HG03175 (cell line): ENCODE data around the gene PPA2.
"Not testable (repeated sequence)": the region's sequence is repeated elsewhere in the genome, so short reads cannot be mapped to it uniquely, and the experiment has no call there.

ENCODE experiments used
- ATAC-seq: cut with Tn5 transposase; IDR thresholded peaks from one replicate; pipeline ENCODE4 v1.9.1; 2021; ENCODE audit warnings: mild to moderate bottlenecking, moderate library complexity; ENCODE audit not compliant: unreplicated experiment

PPA2 gene

DNA sequence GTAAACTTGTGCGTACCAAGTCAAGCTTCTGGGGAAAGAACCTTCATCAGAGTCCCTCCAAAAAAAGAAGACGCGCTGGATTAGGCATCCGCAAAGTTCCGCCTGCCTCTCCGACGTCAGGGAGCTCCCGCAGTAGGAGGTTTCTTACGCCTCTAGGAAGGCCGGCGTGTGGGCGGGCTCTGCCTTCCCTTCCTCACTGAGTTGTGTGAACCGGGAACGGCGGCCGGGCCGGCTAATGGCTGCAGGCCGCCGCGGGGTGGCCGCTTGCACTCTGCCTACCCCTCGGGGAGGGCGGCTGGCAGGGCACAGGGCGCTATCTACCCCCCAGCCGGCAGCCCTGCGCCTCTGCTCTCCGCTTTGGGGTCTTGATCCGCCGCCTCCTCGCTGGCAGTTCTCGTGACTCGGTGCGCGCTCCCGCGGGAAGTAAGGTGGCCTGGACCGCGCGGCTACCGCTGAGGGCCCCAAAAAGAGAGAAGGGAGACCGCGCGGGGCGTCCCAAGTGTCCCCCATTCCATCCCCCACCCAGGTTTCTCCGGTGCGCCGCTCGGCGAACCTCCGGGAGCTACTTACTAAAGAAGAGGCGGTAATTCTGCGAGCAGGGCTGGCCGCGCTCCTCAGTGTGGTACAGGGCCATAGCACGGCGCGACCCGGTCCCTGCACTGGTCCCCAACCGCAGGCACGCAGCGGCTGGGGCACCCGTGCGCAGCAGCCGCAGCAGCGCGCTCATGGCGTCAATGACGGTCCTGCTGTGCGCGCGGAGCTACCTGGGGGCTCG is at the start of gene PPA2:
TSS of gene PPA2 (minus strand) at position 739 of the 775 bp plus-strand sequence. CDS start at position 727, 12 bp downstream.
- ATAC-seq: peak; percentile 89

DNA sequence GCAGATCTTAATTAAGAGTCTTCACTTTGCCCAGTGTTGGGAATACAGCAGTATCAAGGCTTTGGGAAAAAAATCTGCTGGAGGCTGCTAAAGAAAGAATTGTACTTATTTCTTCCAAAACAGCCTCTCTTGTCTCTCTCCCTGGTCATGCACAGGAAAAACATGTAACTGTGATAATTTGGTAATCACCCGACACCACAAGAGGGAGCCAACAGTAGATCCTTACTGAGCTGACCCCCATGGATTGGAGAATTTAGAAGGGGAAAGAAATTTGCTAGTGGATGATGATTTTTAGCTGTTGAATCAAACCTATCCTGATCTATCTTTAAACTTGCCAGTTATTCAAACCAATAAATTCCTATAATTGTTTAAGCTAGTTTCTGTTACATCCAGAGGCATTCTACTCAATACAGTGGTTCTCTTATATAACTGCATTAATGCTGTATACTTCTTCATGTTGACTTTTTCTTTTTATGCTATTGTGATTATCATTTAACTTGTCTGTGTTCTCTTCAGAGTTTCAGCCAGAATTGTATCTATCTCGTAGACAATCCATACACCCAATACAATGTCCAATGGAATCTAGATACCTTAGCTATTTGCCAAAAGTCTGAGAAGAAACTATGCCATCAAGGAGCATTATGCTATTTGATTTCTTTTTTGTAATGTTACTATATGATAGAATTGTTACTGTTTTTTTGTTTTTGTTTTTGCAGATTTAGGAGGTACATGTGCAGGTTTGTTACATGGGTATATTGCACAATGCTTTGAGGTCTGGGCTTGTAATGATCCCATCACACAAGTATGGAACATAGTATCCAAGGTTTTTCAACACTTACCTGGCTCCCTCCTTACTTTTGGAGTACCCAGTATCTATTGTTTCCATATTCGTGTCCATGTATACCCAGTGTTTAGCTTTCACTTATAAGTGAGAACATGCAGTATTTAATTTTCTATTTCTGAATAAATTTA is 47.2 kb upstream of the PPA2 start:
- peak; percentile 68 for ATAC-seq

DNA sequence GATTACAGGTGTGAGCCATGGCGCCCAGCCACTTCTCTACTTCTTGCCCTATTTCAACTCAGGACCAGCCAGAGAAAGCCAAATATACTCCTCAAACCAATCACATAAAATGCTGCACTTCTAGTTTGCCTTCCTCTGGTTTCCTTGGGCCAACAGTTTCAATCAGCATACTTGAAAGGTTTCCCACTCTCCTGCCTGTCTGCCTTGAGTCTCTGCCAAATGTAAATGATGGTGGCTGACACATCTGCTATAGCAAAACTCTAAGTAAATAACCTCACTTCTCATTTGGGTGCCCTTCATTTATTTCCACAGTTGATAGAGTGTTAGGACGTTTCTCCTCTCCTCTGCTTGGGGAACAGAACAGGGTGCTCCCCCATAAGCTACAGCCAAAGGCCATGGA is 36.4 kb upstream of the PPA2 start:
- no peak for ATAC-seq

DNA sequence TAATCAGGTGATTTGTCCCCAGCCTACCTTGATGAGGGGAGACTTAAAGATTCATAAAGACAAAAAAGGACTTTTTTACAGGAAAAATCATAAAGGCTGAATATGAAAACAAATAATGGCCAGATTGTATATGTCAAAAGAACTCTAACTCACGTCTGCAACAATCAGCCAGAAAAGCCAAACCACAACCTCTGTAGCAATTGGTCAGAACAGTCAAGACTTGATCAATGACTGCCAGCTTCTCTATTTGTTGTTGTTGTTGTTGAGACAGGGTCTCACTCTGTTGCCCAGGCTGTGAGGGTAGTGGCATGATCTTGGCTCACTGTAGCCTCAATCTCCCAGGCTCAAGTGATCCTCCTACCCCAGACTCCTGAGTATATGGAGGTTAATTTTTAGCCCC is 35.9 kb upstream of the PPA2 start:
- peak; percentile 47 for ATAC-seq

DNA sequence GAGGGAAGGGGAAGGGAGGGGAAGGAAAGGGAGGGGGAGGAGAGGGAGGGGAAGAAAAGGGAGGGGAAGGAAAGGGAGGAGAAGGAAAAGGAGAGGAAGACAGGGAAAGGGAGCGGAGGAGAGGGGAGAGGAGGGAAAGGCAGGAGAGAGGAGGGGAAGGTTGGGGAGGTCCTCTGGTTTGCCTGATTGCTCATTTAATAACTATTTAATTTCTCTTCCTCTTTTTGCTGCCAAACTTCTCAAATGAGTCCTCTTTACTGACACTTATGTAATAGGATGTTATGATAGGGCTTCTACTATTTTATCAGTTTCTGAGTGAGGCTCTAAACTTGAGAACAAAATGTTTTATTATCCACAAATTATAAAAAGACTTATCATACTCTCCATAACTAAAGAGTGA is 35.4 kb upstream of the PPA2 start:
- ATAC-seq: peak; percentile 99

DNA sequence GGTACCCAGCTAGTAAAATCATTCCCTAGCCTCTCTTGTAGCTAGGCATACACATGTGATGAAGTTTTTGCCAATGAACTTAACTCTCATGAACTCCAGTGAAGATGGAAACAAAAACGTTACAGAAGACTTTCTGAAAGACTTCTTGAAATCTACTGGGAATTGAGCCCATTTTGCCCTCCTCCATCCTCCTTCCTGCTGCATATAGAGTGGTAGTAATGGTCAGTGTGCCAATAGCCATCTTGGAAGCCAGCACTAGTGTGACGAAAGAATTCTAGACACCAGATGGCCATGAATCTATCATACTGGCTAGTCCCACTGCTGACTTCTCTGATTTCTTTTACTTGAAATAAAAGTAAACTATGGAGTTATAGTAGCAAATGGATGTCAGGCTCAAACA is 30.9 kb upstream of the PPA2 start:
- ATAC-seq: no peak

DNA sequence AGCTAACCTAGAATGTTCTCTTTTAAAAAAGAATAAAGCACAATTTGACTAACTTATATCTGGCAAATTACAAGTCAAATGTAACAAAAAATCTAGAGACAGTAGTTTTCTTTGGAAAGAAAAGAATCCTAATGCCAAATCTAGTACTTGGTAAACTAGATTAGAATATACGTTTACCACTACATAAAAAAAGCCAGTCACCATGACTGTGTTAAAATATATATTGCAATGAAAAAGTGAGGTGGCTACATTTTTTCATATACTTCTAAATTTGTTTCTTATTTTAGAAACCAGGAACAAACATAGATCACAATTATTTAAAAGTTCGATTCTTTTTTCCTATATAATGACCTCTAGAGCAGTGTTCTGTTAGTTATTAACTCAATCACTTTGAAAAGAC is 29.6 kb upstream of the PPA2 start:
- ATAC-seq: no peak

DNA sequence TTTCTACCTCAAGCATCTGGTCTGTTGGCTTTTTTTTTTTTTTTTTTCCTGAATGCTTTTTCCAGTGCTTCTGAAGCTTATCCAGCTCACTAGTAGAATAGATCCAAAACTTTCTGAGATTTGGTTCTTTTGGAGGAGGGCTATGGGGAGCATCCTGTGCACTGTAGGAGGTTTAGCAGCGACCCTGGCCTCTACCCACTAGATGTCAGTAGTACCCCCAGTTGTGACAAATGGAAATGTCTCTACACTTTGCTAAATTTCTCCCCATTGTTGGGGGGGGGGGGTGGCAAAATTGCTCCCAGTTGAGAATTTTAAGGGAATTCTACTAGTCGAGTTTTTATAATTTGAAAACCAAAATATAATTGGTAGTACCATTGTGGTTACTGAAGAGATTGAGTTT is 23.0 kb upstream of the PPA2 start:
- ATAC-seq: no peak

DNA sequence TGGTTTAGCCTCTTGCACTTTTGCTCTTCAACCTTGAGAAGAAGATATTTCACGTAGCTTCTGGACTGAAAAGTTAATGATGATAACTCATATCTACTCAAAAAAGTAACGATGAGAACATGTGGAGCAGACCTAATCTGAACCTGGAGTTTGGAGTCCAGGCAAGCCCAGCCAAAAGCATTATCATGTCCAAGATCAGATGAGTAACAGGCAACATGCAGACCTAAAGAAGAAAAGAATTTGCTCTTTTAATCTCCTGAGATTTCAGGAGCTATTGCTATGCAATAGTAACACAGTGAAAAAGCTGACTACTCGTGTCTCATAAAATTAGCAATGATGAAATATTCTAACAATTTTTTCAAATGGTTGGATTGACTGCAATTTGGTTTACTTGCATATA is 21.8 kb upstream of the PPA2 start:
- no peak for ATAC-seq

DNA sequence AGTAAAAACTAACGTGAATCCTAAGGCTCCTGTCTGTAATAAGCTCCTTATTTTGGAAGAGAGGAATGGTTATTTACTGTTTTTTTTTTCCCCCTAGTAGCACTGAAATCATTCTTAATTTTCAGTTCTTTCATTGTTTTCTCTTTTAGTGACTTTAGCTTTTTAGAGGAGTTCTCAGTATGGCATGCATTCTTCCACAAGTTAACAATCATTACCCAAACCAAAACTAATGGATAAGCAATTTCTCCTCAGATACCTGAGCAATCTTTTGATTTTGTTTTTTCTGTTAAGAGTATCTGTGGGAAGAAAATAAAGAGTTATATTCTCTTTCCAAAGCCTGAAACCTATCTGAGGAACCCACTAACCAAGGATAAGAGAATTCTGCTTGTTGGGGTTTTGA is 16.7 kb upstream of the PPA2 start:
- ATAC-seq: peak; percentile 62

DNA sequence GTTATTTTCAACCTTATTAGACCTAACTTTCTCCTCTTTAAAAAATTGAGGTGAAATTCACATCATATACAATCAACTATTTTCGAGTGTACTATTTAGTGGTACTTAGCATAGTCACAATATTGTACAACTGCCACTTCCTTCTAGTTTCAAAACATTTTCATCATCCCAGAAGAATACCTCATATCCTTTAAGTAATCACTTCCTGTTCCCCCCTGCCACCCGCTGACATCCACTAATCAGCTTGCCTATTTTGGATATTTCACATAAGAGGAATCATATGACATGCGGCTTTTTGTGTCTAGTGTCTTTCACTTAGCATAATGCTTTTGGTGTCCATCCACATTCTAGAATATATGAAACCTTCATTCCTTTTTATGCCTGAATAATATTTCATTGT is 10.0 kb upstream of the PPA2 start:
- ATAC-seq: no peak

DNA sequence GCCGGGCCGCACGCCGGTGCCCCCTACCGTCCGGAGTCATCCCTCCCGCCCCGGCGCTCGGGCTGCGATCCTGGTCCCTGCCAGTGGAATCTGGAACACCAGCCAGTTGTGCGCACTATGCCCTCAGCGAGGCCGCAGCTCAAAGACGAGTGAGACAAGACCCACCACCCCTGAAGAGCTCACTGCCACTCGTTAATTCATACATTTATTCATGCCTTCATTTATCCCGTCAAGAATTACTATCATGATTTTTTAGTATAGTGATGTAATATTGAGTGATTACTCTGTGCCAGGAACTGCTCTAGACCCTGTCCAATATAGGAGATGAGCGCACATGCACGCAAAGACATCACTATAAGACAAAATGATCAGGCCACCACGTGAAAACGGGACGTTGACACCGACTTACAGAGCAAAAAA is 247 bp upstream of the PPA2 start:
- ATAC-seq: peak; percentile 7

DNA sequence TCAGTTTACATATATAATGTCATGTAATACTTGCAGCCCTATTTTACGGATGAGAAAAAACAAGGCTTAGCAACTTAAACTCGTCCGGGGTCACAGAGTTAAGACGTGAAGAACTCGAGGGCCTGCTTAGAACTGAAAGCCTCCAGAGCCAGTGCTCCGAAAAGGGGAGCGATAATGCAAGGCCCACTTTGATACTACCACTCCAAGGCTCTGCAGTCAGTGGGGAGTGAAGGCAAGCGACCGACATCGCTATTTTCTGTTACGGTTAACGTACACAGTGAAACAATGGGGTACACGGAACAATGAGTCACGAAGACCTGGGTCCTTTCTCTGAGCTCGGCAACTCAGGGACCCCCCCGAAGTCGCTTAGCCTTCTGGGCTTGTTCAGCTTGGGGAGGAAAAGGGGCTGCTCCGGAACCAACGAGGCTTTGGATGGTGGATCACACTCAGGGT is 965 bp downstream of the PPA2 start:
- peak; percentile 20 for ATAC-seq

DNA sequence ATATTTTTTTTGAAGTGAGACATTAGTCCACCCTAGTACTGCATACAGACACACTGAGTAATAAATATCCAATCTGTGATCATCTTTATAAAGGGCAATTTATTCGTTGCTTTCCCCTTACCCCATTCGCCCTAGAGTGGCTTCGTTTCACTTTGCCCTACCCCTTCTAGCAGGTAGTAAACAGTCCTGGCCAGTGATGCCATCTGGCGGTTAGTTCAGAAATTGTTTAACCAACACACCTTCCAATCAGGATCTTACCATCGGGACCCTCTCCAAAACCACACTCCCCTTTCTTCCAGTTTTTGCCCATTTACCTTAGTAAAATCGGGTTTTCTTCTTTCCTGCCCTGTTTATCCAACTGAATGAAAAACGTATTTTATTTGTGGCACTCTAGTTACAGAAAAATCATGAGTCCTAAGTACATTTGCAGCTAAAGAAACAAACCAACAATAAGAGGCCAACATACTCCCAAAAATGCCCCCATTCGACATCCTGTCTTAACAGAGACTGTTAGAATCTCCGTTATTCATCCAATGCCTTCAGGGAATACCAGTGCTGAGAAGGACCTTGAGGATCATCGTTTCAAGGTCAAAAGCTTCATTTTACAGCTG is 2.2 kb downstream of the PPA2 start:
- ATAC-seq: peak; percentile 38

DNA sequence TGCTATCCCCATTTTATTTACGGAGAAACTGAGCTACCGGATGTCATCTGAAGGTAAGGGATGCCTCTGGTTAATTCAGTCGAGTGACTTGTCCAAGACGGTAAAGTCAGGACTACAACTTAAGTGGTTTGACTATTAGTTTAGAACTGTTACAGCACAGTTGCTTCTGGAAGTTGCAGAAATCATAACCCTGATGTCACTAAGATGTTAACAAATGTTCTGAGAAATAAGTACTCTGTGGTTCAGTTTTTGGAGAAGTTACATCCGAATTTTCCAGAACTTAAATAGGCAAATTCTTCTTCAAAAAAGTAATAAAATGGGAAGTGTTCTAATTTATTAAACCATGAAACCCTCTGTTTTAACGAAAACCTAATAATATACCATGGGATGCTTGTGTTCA is 3.1 kb downstream of the PPA2 start:
- ATAC-seq: no peak

DNA sequence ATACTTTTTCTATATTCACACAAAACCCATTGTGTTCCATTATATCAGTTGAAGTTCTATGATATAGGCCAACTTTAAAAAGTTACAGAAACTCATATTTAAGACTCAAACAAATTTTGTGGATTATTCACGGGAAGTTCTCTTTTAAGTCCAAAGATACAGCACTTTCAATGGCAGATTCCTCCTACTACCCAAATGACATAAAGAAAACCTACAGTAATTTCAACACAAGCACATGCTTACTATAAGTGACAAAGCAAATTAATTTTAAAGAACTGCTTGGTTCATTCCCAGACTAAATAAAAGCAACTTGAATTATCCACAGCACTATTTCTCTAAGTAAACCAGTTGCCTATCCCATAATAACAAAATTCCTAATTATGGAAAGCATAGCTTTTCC is 4.1 kb downstream of the PPA2 start:
- ATAC-seq: no peak

DNA sequence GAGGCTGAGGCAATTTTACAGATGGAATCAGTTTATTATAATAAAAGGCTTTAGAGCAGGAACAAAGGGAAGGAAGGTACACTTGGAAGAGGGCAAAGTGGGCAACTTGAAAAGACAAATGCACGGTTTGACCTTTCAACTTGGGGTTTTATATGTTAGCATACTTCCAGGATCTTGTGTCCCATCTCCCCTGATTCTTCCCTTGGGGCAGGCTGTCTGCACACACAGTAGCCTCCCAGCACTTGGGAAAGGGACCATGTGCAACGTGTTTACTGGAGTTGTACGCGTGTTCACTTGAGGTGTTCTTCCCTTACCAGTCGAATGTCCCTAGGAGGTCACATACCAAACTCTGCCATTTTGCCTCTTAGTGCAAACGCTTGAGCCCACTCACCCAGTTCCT is 7.3 kb downstream of the PPA2 start:
- ATAC-seq: no peak

DNA sequence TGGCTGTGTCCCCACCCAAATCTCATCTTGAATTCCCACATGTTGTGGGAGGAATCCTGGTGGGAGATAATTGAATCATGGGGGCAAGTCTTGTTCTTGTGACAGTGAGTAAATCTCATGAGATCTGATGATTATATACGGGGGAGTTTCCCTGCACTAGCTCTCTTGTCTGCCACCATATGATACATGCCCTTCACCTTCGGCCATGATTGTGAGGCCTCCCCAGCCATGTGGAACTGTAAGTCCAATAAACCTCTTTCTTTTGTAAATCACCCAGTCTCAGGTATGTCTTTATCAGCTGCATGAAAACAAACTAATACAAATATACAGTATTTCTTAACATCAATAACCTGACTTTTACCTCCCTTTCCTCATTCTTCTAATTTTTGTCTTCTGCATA is 9.3 kb downstream of the PPA2 start:
- not testable (repeated sequence) for ATAC-seq

DNA sequence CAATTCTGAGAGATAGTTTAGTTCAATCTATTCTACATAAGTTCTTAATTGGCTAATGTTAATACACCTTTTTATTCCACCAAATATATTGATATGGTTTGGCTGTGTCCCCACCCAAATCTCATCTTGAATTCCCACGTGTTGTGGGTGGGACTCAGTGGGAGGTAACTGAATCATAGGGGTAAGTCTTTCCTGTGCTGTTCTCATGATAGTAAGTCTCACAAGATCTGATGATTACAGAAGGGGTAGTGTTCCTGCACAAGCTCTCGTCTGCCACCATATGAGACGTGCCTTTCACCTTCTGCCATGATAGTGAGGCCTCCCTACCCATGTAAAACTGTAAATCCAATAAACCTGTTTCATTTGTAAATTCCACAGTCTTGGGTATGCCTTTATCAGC is 11.3 kb downstream of the PPA2 start:
- no peak for ATAC-seq

DNA sequence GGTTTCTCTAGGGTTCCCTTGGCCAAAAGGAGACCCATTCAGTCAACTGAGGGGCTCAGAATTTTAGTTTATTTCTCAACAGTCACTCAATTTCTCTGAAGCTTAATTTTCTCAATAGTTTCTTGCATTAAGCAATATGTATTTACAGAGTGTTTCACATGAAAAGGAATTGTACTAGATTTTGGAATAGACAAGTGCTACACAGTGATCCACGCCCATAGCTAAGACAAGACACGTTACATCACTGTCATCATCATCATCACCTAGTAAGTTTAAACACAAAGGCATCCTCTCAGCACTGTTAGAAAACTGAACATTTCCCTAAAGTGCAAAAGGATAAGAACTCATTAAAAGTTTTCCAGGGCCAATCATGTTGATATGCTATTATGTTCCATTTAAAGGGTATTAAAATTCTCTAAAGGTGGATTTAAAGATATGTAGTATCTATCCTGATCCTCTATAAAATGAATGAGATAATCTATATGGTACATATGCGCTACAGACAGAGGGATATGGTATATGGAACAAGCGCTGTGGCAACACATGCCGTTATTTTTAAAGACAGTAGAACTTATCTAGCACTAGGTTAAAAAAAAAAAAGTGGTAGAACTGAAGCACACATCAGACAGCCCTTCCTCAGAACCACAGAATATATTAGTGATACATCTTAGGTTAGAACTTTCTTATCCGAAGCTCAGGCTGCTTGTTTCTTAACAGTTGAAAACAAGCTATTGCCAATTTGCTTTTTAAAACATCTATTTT is 12.1 kb downstream of the PPA2 start:
- ATAC-seq: no peak

DNA sequence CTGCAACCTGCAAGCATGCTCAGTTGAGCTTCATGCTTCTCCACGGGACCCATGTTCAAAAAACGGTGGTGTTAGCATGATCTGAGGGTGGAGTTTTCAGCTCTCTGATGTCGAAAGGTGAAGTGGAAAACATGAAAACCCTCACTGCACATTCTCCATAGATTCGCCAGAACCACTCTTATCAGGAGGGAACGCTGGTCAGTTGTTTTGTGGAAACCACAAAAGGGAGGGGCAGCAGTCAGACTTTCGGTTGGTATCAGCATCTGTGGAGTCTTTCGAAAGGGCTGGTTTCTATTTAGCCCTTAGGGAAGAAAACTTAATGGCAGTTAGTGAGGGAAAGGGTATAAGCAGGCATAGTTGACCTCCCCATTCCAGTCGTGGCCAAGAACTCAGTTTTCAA is 12.6 kb downstream of the PPA2 start:
- ATAC-seq: no peak
